IMR-90 (cell line): ENCODE data around the gene IGF2BP1. TPM values are rescaled to one million over a fixed set of nuclear protein-coding genes. Genes with fewer than 3 reads are reported as not detected.

Experiments
- ATAC-seq: fragments of 200-7000 bp; cut with Tn5 transposase; 2 replicates; pipeline ENCODE4 v1.9.1; 2020; ENCODE audit warnings: low read depth, mild to moderate bottlenecking, moderate library complexity
- BruUV-seq: library from RNA; stranded (reverse); fragments of 400-500 nt; replicated peaks from 2 replicates; lab custom pipeline; 2021; lab: Mats Ljungman, UMichigan
- CTCF ChIA-PET: fragments of 300-600 bp; formaldehyde crosslinking; extraction: SDS; loops from one replicate; lab custom pipeline; 2021; ENCODE audit warnings: antibody characterized with exemption; lab: Yijun Ruan, JAX
- POLR2A ChIA-PET: fragments of 300-600 bp; sonication (Branson Sonifier 250); formaldehyde crosslinking; loops from one replicate; lab custom pipeline; 2022; ENCODE audit warnings: antibody characterized with exemption; ENCODE audit not compliant: unreplicated experiment; lab: Charles Lee
- DNase-seq: peaks from one replicate; pipeline ENCODE4 v3.0.0; 2013
- H2AFZ ChIP-seq: replicated peaks from 2 replicates; pipeline ENCODE3; 2013; ENCODE audit warnings: low read length, mild to moderate bottlenecking; ENCODE audit not compliant: poor library complexity
- H2AK5ac ChIP-seq: 2 replicates; pipeline ENCODE4 v1.6.1; 2013; ENCODE audit warnings: low read depth, low read length, inconsistent platforms
- H2AK9ac ChIP-seq: replicated peaks from 2 replicates; pipeline ENCODE3; 2013; ENCODE audit warnings: mild to moderate bottlenecking, low read depth, low read length, moderate library complexity; ENCODE audit not compliant: poor library complexity
- H2BK120ac ChIP-seq: 2 replicates; pipeline ENCODE4 v1.6.1; 2013; ENCODE audit warnings: low read depth, low read length, inconsistent platforms
- H2BK15ac ChIP-seq: 3 replicates; pipeline ENCODE4 v1.6.1; 2013; ENCODE audit warnings: low read depth, low read length, inconsistent platforms
- H2BK20ac ChIP-seq: 2 replicates; pipeline ENCODE4 v1.6.1; 2013; ENCODE audit warnings: low read depth, mild to moderate bottlenecking, inconsistent platforms, low read length, moderate library complexity
- H2BK5ac ChIP-seq: 2 replicates; pipeline ENCODE4 v1.6.1; 2013; ENCODE audit warnings: mild to moderate bottlenecking, low read depth, low read length, inconsistent platforms; ENCODE audit not compliant: poor library complexity, severe bottlenecking
- H3K14ac ChIP-seq: replicated peaks from 2 replicates; pipeline ENCODE4 v1.6.1; 2013; ENCODE audit warnings: low read depth, low read length, inconsistent platforms
- H3K18ac ChIP-seq: 2 replicates; pipeline ENCODE4 v1.6.1; 2013; ENCODE audit warnings: low read depth, low read length, control low read depth
- H3K23ac ChIP-seq: 2 replicates; pipeline ENCODE4 v1.6.1; 2013; ENCODE audit warnings: low read depth, low read length, inconsistent platforms
- H3K27ac ChIP-seq: 2 replicates; pipeline ENCODE4 v1.5.1; 2013; ENCODE audit warnings: mild to moderate bottlenecking, control low read depth, low read length; ENCODE audit not compliant: insufficient read depth
- H3K27me3 ChIP-seq: 2 replicates; pipeline ENCODE4 v1.6.1; 2013; ENCODE audit warnings: low read length; ENCODE audit not compliant: control insufficient read depth, insufficient read depth
- H3K36me3 ChIP-seq: 2 replicates; pipeline ENCODE4 v1.6.1; 2013; ENCODE audit warnings: low read length, mixed read lengths; ENCODE audit not compliant: control insufficient read depth, insufficient read depth
- H3K4ac ChIP-seq: 2 replicates; pipeline ENCODE4 v1.6.1; 2013; ENCODE audit warnings: low read depth, low read length, inconsistent platforms
- H3K4me1 ChIP-seq: 2 replicates; pipeline ENCODE4 v1.6.1; 2013; ENCODE audit warnings: low read length, mixed read lengths; ENCODE audit not compliant: control insufficient read depth, insufficient read depth
- H3K4me2 ChIP-seq: 2 replicates; pipeline ENCODE4 v1.6.1; 2013; ENCODE audit warnings: low read depth, mild to moderate bottlenecking, control low read depth, low read length, moderate library complexity
- H3K4me3 ChIP-seq: 2 replicates; pipeline ENCODE4 v1.5.1; 2013; ENCODE audit warnings: low read depth, mild to moderate bottlenecking, control low read depth, low read length, moderate library complexity; ENCODE audit not compliant: insufficient read depth
- H3K56ac ChIP-seq: 2 replicates; pipeline ENCODE4 v1.6.1; 2013; ENCODE audit warnings: low read length, inconsistent platforms; ENCODE audit not compliant: insufficient read depth; ENCODE audit errors: extremely low read depth
- H3K79me1 ChIP-seq, 2 experiments: 2 replicates each; pipeline ENCODE4 v1.6.1; 2013; ENCODE audit warnings: low read length in 2 of 2, inconsistent platforms in 1 of 2, low read depth in 1 of 2
- H3K9ac ChIP-seq: 2 replicates; pipeline ENCODE4 v1.6.1; 2013; ENCODE audit warnings: low read depth, low read length, control low read depth
- H3K9me1 ChIP-seq: 2 replicates; pipeline ENCODE4 v1.6.1; 2013; ENCODE audit warnings: low read length, inconsistent platforms; ENCODE audit not compliant: insufficient read depth
- H3K9me3 ChIP-seq: 2 replicates; pipeline ENCODE4 v1.6.1; 2013; ENCODE audit warnings: low read length; ENCODE audit not compliant: control insufficient read depth, insufficient read depth
- H4K20me1 ChIP-seq: 2 replicates; pipeline ENCODE4 v1.6.1; 2013; ENCODE audit warnings: low read length, inconsistent platforms; ENCODE audit not compliant: insufficient read depth
- H4K5ac ChIP-seq: 2 replicates; pipeline ENCODE4 v1.6.1; 2013; ENCODE audit warnings: mild to moderate bottlenecking, low read depth, low read length, control low read depth
- H4K8ac ChIP-seq, 2 experiments: 2 replicates each; pipeline ENCODE4 v1.6.1; 2013; ENCODE audit warnings: low read depth in 2 of 2, low read length in 2 of 2, control low read depth in 1 of 2, inconsistent platforms in 1 of 2
- H4K91ac ChIP-seq: 2 replicates; pipeline ENCODE4 v1.6.1; 2013; ENCODE audit warnings: low read depth, low read length, inconsistent platforms; ENCODE audit not compliant: insufficient read depth
- BHLHE40 ChIP-seq: fragments of 150-350 bp; IDR thresholded peaks from 2 replicates; pipeline ENCODE4 v1.6.1; 2016; ENCODE audit warnings: mild to moderate bottlenecking, low read depth, low read length
- CEBPB ChIP-seq: IDR thresholded peaks from 2 replicates; pipeline ENCODE4 v1.6.1; 2012; ENCODE audit warnings: low read depth, low read length, improper control_type of control experiment
- CHD1 ChIP-seq: IDR thresholded peaks from 2 replicates; pipeline ENCODE4 v1.6.1; 2012; ENCODE audit warnings: low read depth, low read length, improper control_type of control experiment
- CTCF ChIP-seq: conservative IDR thresholded peaks from 2 replicates; pipeline ENCODE4 v1.5.1; 2012; ENCODE audit warnings: mild to moderate bottlenecking, low read depth, low read length, improper control_type of control experiment
- ELK1 ChIP-seq: fragments of 150-350 bp; IDR thresholded peaks from 2 replicates; pipeline ENCODE4 v1.6.1; 2016; ENCODE audit warnings: low read depth, mild to moderate bottlenecking, low read length, moderate library complexity, borderline replicate concordance
- FOS ChIP-seq: fragments of 150-350 bp; IDR thresholded peaks from 2 replicates; pipeline ENCODE4 v1.6.1; 2016; ENCODE audit warnings: low read depth, low read length
- MAFK ChIP-seq: IDR thresholded peaks from 2 replicates; pipeline ENCODE4 v1.6.1; 2012; ENCODE audit warnings: low read depth, low read length, improper control_type of control experiment
- MAZ ChIP-seq: IDR thresholded peaks from 2 replicates; pipeline ENCODE4 v1.6.1; 2012; ENCODE audit warnings: low read depth, mild to moderate bottlenecking, low read length, improper control_type of control experiment, moderate library complexity, borderline replicate concordance
- MXI1 ChIP-seq: IDR thresholded peaks from 2 replicates; pipeline ENCODE4 v1.6.1; 2012; ENCODE audit warnings: low read depth, mild to moderate bottlenecking, low read length, moderate library complexity, borderline replicate concordance
- NFE2L2 ChIP-seq: fragments of 150-350 bp; IDR thresholded peaks from 2 replicates; pipeline ENCODE4 v1.6.1; 2016; ENCODE audit warnings: low read depth, mild to moderate bottlenecking, low read length
- POLR2A ChIP-seq: IDR thresholded peaks from 2 replicates; pipeline ENCODE4 v1.6.1; 2012; ENCODE audit warnings: mild to moderate bottlenecking, low read depth, low read length
- RAD21 ChIP-seq: IDR thresholded peaks from 2 replicates; pipeline ENCODE4 v1.6.1; 2012; ENCODE audit warnings: low read length, improper control_type of control experiment
- RCOR1 ChIP-seq: IDR thresholded peaks from 2 replicates; pipeline ENCODE4 v1.6.1; 2012; ENCODE audit warnings: mild to moderate bottlenecking, low read length, improper control_type of control experiment; ENCODE audit not compliant: insufficient replicate concordance
- RFX5 ChIP-seq: IDR thresholded peaks from 2 replicates; pipeline ENCODE4 v1.8.0; 2012; ENCODE audit warnings: low read depth, mild to moderate bottlenecking, low read length, moderate library complexity
- SMC3 ChIP-seq: fragments of 150-350 bp; IDR thresholded peaks from 2 replicates; pipeline ENCODE4 v1.6.1; 2016; ENCODE audit warnings: low read depth, mild to moderate bottlenecking, antibody characterized with exemption, low read length, moderate library complexity
- USF2 ChIP-seq: fragments of 150-350 bp; IDR thresholded peaks from 2 replicates; pipeline ENCODE4 v1.6.1; 2017; ENCODE audit warnings: mild to moderate bottlenecking, antibody characterized with exemption, low read length, low read depth
- WGBS, 2 experiments: methylation state at CpG; one replicate each; pipeline versions ENCODE4 v1.1.5 to v1.1.7; 2013; ENCODE audit warnings: missing lambda C conversion rate in 2 of 2; ENCODE audit not compliant: insufficient read length in 1 of 2; ENCODE audit errors: extremely low coverage in 2 of 2; 5-methylcytosine and 5-hydroxymethylcytosine counted together
- dilution Hi-C: fragments of 300-500 bp; cut with HindIII; formaldehyde crosslinking; loops from one replicate; pipeline ENCODE4 v1.14.3; 2018; ENCODE audit warnings: low sequenced_read_pairs; ENCODE audit not compliant: unreplicated experiment
- in situ Hi-C: fragments of 300-500 bp; cut with MboI; formaldehyde crosslinking; loops from 3 replicates; pipeline ENCODE4 v1.14.3; 2019; ENCODE audit warnings: low sequenced_read_pairs, inconsistent platforms, mixed read lengths
- intact Hi-C: fragments of 100-400 bp; cut with micrococcal nuclease; formaldehyde crosslinking; loops from 2 replicates; pipeline ENCODE4 v1.10.0; 2022
- polyA plus RNA-seq, 3 experiments: library from polyadenylated mRNA; depleted of rRNA; stranded (reverse); fragments of >200 nt; gene quantifications; 2 replicates each; pipeline ENCODE4 v1.2.3, GENCODE V29; 2012; ENCODE audit warnings: low replicate concordance in 1 of 3
- total RNA-seq: library from RNA; depleted of rRNA; stranded (reverse); fragments of >200 nt; gene quantifications from 2 replicates; pipeline ENCODE4 v1.2.3, GENCODE V29; 2012

Gene IGF2BP1
- total and polyA plus RNA-seq, 2 of the 4 experiments (the other 2 are of a cell fraction): 10.2 to 13.1 TPM

- no peak overlapping the region for H3K9ac ChIP-seq
- H2BK20ac ChIP-seq: no peak overlapping the region
- no peak overlapping the region for H4K8ac ChIP-seq
- no peak overlapping the region for H3K27ac ChIP-seq
- in situ Hi-C loops: no loop called here
- no TSS peak for BruUV-seq
- H3K56ac ChIP-seq: no peak overlapping the region
- dilution Hi-C loops: no loop called here
- no peak overlapping the region for H3K14ac ChIP-seq
- peaks cover 6 to 14% of the 10 kb centered on the region in 2 experiments; a peak in 2 of 4 replicates for H3K79me1 ChIP-seq
- no peak overlapping the region for H3K4me2 ChIP-seq
- ChIA-PET CTCF (no interaction called here), POLR2A (no interaction called here)
- H3K23ac ChIP-seq: no peak overlapping the region
- no peaks in the 10 kb centered on the region for H3K9me3 ChIP-seq
- H3K36me3 ChIP-seq: peaks cover 32% of the 10 kb centered on the region
- no CpG with 5 or more reads among the region's 6 CpGs for WGBS, 2 experiments
- no peak overlapping the region for H3K4ac ChIP-seq
- no peak for ATAC-seq
- no peak for DNase-seq
- H2BK15ac ChIP-seq: no peak overlapping the region
- intact Hi-C loops: no loop called here
- no peak overlapping the region for H2AK5ac ChIP-seq
- peaks cover 3% of the 10 kb centered on the region; the same call in 1 of the 2 replicates for H3K9me1 ChIP-seq
- no peak overlapping the region for H4K5ac ChIP-seq
- no peak overlapping the region for H4K91ac ChIP-seq
- H2BK5ac ChIP-seq: no peak overlapping the region
- no peak overlapping the region for H2AFZ ChIP-seq
- TF ChIP-seq FOS (no peak), USF2 (no peak), SMC3 (no peak), RCOR1 (no peak), MAFK (no peak), MXI1 (no peak), CEBPB (no peak), RAD21 (no peak), POLR2A (no peak), MAZ (no peak), CTCF (no peak), ELK1 (no peak), NFE2L2 (no peak), BHLHE40 (no peak), RFX5 (no peak), CHD1 (no peak)
- H3K18ac ChIP-seq: no peak overlapping the region
- no peak overlapping the region for H2AK9ac ChIP-seq
- no peak overlapping the region for H2BK120ac ChIP-seq
- no peaks in the 10 kb centered on the region for H4K20me1 ChIP-seq
- H3K4me3 ChIP-seq: no peak overlapping the region
- H3K27me3 ChIP-seq: no peaks in the 10 kb centered on the region
- H3K4me1 ChIP-seq: no peaks in the 10 kb centered on the region
Measured at GRCh38 chr17:49054342-49055092, 57.3 kb downstream of the IGF2BP1 start.
